ENCODE data around the gene KCNMB1. TPM values are rescaled to one million over a fixed set of nuclear protein-coding genes. Genes with fewer than 3 reads are reported as not detected.

Gene KCNMB1
- total and polyA plus RNA-seq, 8 donors: 0.29 to 19.8 (median 5.5) TPM

DNA sequence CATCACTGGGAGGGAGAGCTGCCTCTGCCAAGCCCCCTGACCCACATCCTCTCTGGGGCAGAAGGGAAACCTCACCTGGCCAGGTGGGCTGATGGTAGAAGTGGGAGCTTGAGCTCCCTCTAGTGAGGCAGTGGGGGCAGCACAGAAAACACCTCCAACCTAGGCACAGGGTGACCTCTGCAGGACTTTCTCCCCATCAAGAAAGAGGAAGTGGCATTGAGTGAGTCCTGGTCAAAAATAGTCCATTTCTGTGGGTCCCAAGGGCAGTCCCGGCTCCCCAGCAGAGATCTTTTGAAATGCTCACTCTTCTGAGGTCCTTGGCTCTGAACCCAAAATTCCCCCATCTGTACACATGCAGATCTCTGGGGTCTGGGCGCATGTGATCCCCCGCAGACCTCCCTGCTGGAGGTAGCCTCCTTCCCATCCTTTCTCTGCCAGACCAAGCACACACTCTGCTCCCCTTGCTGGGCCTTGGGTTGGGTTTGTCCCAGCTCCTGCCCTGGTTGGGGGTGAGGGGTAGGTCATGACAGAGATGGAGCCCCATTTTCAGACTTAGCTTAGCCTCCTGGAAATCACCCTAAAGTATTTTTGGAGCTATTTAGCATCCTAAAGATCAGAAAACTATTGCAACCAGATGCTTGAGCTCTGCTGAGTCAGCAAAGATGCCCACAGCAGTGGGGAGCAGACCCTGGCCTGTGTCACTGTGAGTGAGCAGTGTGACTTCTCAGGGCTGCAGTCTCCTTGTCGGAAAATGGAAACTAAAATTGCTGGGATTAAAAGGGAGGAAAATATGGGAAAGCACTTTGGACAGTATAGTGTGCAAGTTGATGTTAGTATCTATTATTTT is 50.0 kb downstream of the KCNMB1 start:
- intact Hi-C loops (cut with DNase I; ENCODE audit: low total_unique reads): no loop called here
- TF ChIP-seq CTCF (IDR thresholded peaks at IDR 0.05) (peak in 5 of 7 experiments; percentile 20 to 56 (median 38)), POLR2AphosphoS5 (IDR thresholded peaks at IDR 0.05) (no peak), POLR2A (IDR thresholded peaks at IDR 0.05) (no peak)

DNA sequence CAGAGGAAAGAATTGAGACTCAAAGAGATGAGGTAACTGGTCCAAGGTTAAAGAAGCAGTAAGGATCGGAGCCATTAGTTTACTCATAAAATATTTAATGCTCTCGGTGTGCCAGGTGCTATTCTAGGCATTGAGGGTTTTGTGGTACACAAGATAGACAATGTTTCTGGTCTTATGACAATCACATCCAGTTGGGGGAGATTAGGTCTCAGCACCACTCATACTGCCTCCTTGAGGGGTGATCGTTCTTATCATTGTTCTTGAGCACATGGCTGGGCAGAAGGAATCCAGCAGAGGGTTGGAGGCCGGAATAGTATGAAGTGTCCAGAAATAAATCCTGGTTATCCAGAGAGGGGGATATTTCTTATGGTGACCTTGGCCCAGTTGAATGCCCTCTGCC is 50.9 kb downstream of the KCNMB1 start:
- DNase-seq: no peak
- Histone ChIP-seq H3K36me3 (no peaks in the 10 kb centered on the region), H3K4me3 (no peak overlapping the region), H3K4me1 (peaks cover 0 to 52% (median 0%) of the 10 kb centered on the region in 4 donors), H3K9me3 (no peaks in the 10 kb centered on the region), H3K27me3 (no peaks in the 10 kb centered on the region), H3K27ac (no peak overlapping the region)
- intact Hi-C loops (cut with DNase I; ENCODE audit: low total_unique reads): no loop called here
- WGBS, 5 donors: 58 to 77% (median 71%) methylated on average over 4 of the region's 4 CpGs
- TF ChIP-seq POLR2A (IDR thresholded peaks at IDR 0.05): no peak
- TF ChIP-seq EP300 (IDR thresholded peaks at IDR 0.05): no peak
- TF ChIP-seq POLR2AphosphoS5 (IDR thresholded peaks at IDR 0.05): no peak
- no peak for TF ChIP-seq CTCF (IDR thresholded peaks at IDR 0.05)

More for the DNA sequence above, 50.0 kb downstream of the KCNMB1 start:
- H3K4me1 ChIP-seq: peaks cover 0 to 43% (median 0%) of the 10 kb centered on the region in 4 donors
- WGBS, 5 donors: 76 to 87% (median 85%) methylated on average over 4 of the region's 4 CpGs
- no peak overlapping the region for H3K4me3 ChIP-seq
- DNase-seq: peak; percentile 43 to 49
- H3K9me3 ChIP-seq: no peaks in the 10 kb centered on the region
- H3K27me3 ChIP-seq: no peaks in the 10 kb centered on the region
- no peak overlapping the region for H3K27ac ChIP-seq
- no peaks in the 10 kb centered on the region for H3K36me3 ChIP-seq

GRCh38 chr5:170337045-170337733 is 52.0 kb downstream of the KCNMB1 start:
- 60 to 78% (median 73%) methylated on average over 9 of the region's 9 CpGs for WGBS, 5 donors
- H3K27ac ChIP-seq: peak overlapping the region in 1 of 5 donors; percentile 39
- no peak for DNase-seq

More at GRCh38 chr5:170337045-170337733, 52.0 kb downstream of the KCNMB1 start:
- no peaks in the 10 kb centered on the region for H3K9me3 ChIP-seq
- TF ChIP-seq EP300 (IDR thresholded peaks at IDR 0.05) (no peak), POLR2AphosphoS5 (IDR thresholded peaks at IDR 0.05) (no peak), POLR2A (IDR thresholded peaks at IDR 0.05) (no peak), CTCF (IDR thresholded peaks at IDR 0.05) (no peak)
- H3K4me1 ChIP-seq: peaks cover 0 to 61% (median under 1%) of the 10 kb centered on the region in 4 donors
- no peak overlapping the region for H3K4me3 ChIP-seq
- no peaks in the 10 kb centered on the region for H3K27me3 ChIP-seq
- intact Hi-C loops (cut with DNase I; ENCODE audit: low total_unique reads): no loop called here
- no peaks in the 10 kb centered on the region for H3K36me3 ChIP-seq
